DOHH2 (cell line): ENCODE data around the gene GNPTG.

Experiments used
- H3F3A ChIP-seq: fragments of 200-600 bp; sonication (generic), shearing (Covaris generic); 2 replicates; pipeline ENCODE4 v1.6.0; 2016; ENCODE audit warnings: antibody characterized with exemption, mild to moderate bottlenecking; ENCODE audit not compliant: control insufficient read depth, insufficient read depth
- H3K27ac ChIP-seq: fragments of 200-600 bp; sonication (generic); 2 replicates; pipeline ENCODE4 v1.5.1; 2014; ENCODE audit warnings: low read depth, mild to moderate bottlenecking, low read length, moderate library complexity
- H3K27me3 ChIP-seq: fragments of 200-600 bp; sonication (generic); 2 replicates; pipeline ENCODE4 v1.6.1; 2014; ENCODE audit warnings: mild to moderate bottlenecking, low read length, mixed read lengths; ENCODE audit not compliant: control insufficient read depth
- H3K36me3 ChIP-seq: fragments of 200-600 bp; sonication (generic); 2 replicates; pipeline ENCODE4 v1.6.1; 2014; ENCODE audit warnings: mild to moderate bottlenecking, low read length, moderate library complexity, mixed read lengths; ENCODE audit not compliant: control insufficient read depth
- H3K4me1 ChIP-seq: fragments of 200-600 bp; sonication (generic); 2 replicates; pipeline ENCODE4 v1.6.1; 2014; ENCODE audit warnings: mild to moderate bottlenecking, low read length, mixed read lengths; ENCODE audit not compliant: control insufficient read depth
- H3K4me2 ChIP-seq: fragments of 200-600 bp; sonication (generic); 2 replicates; pipeline ENCODE4 v1.6.0; 2014; ENCODE audit warnings: mild to moderate bottlenecking, low read length, moderate library complexity
- H3K4me3 ChIP-seq: fragments of 200-600 bp; sonication (generic); 2 replicates; pipeline ENCODE4 v1.5.1; 2014; ENCODE audit warnings: mild to moderate bottlenecking, low read length, mixed read lengths
- H3K79me2 ChIP-seq: fragments of 200-600 bp; sonication (generic); 2 replicates; pipeline ENCODE4 v1.6.1; 2014; ENCODE audit warnings: mild to moderate bottlenecking, low read length, mixed read lengths; ENCODE audit not compliant: control insufficient read depth
- H3K9me2 ChIP-seq: fragments of 200-600 bp; sonication (generic); replicated peaks from 2 replicates; pipeline ENCODE4 v1.6.1; 2014; ENCODE audit warnings: mild to moderate bottlenecking, low read length, mixed read lengths; ENCODE audit not compliant: control insufficient read depth
- H3K9me3 ChIP-seq: fragments of 200-600 bp; sonication (generic); 2 replicates; pipeline ENCODE4 v1.6.1; 2014; ENCODE audit warnings: antibody characterized with exemption, low read length, mixed read lengths; ENCODE audit not compliant: control insufficient read depth, insufficient read depth
- H4K20me1 ChIP-seq: fragments of 200-600 bp; sonication (generic); 2 replicates; pipeline ENCODE4 v1.6.0; 2014; ENCODE audit warnings: low read depth, mild to moderate bottlenecking, antibody characterized with exemption, low read length, moderate library complexity; ENCODE audit not compliant: control insufficient read depth, insufficient read depth
- CTCF ChIP-seq: fragments of 200-600 bp; sonication (generic); IDR thresholded peaks from one replicate; pipeline ENCODE4 v1.5.1; 2014; ENCODE audit warnings: antibody characterized with exemption, mild to moderate bottlenecking, low read depth, low read length; ENCODE audit not compliant: poor library complexity, severe bottlenecking
- EZH2phosphoT487 ChIP-seq: fragments of 200-600 bp; sonication (generic); IDR thresholded peaks from 2 replicates; pipeline ENCODE4 v1.6.1; 2017; ENCODE audit warnings: borderline replicate concordance, mild to moderate bottlenecking, antibody characterized with exemption, low read length, moderate library complexity, mixed read lengths

GNPTG gene

GRCh38 chr16:1378804-1379303 is 27.1 kb downstream of the GNPTG start:
- H3K9me2 ChIP-seq: no peaks in the 10 kb centered on the region
- H3K36me3 ChIP-seq: no peaks in the 10 kb centered on the region
- peak overlapping the region; percentile 77 for H3K4me3 ChIP-seq
- H3K4me2 ChIP-seq: peak overlapping the region; percentile 80
- no peaks in the 10 kb centered on the region for H3K27me3 ChIP-seq
- TF ChIP-seq EZH2phosphoT487 (no peak), CTCF (no peak)
- no peak overlapping the region for H3K27ac ChIP-seq
- H3K9me3 ChIP-seq: no peaks in the 10 kb centered on the region
- H3K4me1 ChIP-seq: peaks cover 14% of the 10 kb centered on the region
- no peaks in the 10 kb centered on the region for H3K79me2 ChIP-seq
- H4K20me1 ChIP-seq: no peaks in the 10 kb centered on the region
- H3F3A ChIP-seq: no peaks in the 10 kb centered on the region

- H3K27ac ChIP-seq: no peak overlapping the region
- H3K9me3 ChIP-seq: no peaks in the 10 kb centered on the region
- no peaks in the 10 kb centered on the region for H3K36me3 ChIP-seq
- H3K9me2 ChIP-seq: no peaks in the 10 kb centered on the region
- H4K20me1 ChIP-seq: no peaks in the 10 kb centered on the region
- peak overlapping the region; percentile 77 for H3K4me3 ChIP-seq
- TF ChIP-seq EZH2phosphoT487 (no peak), CTCF (peak; percentile 33)
- H3F3A ChIP-seq: no peaks in the 10 kb centered on the region
- peaks cover 14% of the 10 kb centered on the region for H3K4me1 ChIP-seq
- no peaks in the 10 kb centered on the region for H3K79me2 ChIP-seq
- no peaks in the 10 kb centered on the region for H3K27me3 ChIP-seq
- H3K4me2 ChIP-seq: peak overlapping the region; percentile 80
These were observed 27.8 kb downstream of the GNPTG start for GRCh38 chr16:1379304-1380076.

GRCh38 chr16:1380195-1380594 is 28.5 kb downstream of the GNPTG start:
- Histone ChIP-seq H4K20me1 (no peaks in the 10 kb centered on the region), H3K4me2 (peak overlapping the region; percentile 80), H3K27ac (no peak overlapping the region), H3K4me3 (peak overlapping the region; percentile 77), H3K9me3 (no peaks in the 10 kb centered on the region), H3K27me3 (no peaks in the 10 kb centered on the region), H3K4me1 (peaks cover 14% of the 10 kb centered on the region), H3K36me3 (no peaks in the 10 kb centered on the region), H3K79me2 (no peaks in the 10 kb centered on the region), H3K9me2 (no peaks in the 10 kb centered on the region), H3F3A (no peaks in the 10 kb centered on the region)
- TF ChIP-seq CTCF (no peak), EZH2phosphoT487 (no peak)
